ENCODE results near the gene MYO7A.
A peak's percentile ranks its signal among the peaks of the same experiment; 100 is the strongest.

Gene MYO7A

GRCh38 chr11:77135069-77135468 is 7.0 kb downstream of the MYO7A start:
- no peak overlapping the region for H3K4me3 ChIP-seq (ENCODE audit: low read length)
- no peak for TF ChIP-seq CTCF (IDR thresholded peaks at IDR 0.05; ENCODE audit: insufficient read depth, low read depth, low read length, missing control alignments)
- no peak for DNase-seq (ENCODE audit: low read depth)

GRCh38 chr11:77136074-77136473 is 8.0 kb downstream of the MYO7A start:
- TF ChIP-seq CTCF (IDR thresholded peaks at IDR 0.05; ENCODE audit: insufficient read depth, low read depth, low read length, missing control alignments), result no peak
- H3K4me3 ChIP-seq (ENCODE audit: low read length), result no peak overlapping the region
- peak; percentile 74 for DNase-seq (ENCODE audit: low read depth)

GRCh38 chr11:77136784-77137420 is 8.9 kb downstream of the MYO7A start:
- H3K4me3 ChIP-seq (ENCODE audit: low read length), result no peak overlapping the region
- no peak for TF ChIP-seq CTCF (IDR thresholded peaks at IDR 0.05; ENCODE audit: insufficient read depth, low read depth, low read length, missing control alignments)
- no peak for DNase-seq (ENCODE audit: low read depth)

GRCh38 chr11:77137421-77137820 is 9.4 kb downstream of the MYO7A start:
- TF ChIP-seq CTCF (IDR thresholded peaks at IDR 0.05; ENCODE audit: insufficient read depth, low read depth, low read length, missing control alignments), result no peak
- no peak for DNase-seq (ENCODE audit: low read depth)
- no peak overlapping the region for H3K4me3 ChIP-seq (ENCODE audit: low read length)

GRCh38 chr11:77138106-77138649 is 10.1 kb downstream of the MYO7A start:
- H3K4me3 ChIP-seq (ENCODE audit: low read length), result no peak overlapping the region
- TF ChIP-seq CTCF (IDR thresholded peaks at IDR 0.05; ENCODE audit: insufficient read depth, low read depth, low read length, missing control alignments), result no peak
- no peak for DNase-seq (ENCODE audit: low read depth)

GRCh38 chr11:77139201-77139600 is 11.2 kb downstream of the MYO7A start:
- no peak for TF ChIP-seq CTCF (IDR thresholded peaks at IDR 0.05; ENCODE audit: insufficient read depth, low read depth, low read length, missing control alignments)
- DNase-seq (ENCODE audit: low read depth), result no peak
- no peak overlapping the region for H3K4me3 ChIP-seq (ENCODE audit: low read length)

All from epithelial cell of esophagus (primary cell).